Gastrocnemius medialis (tissue), 4 donors: ENCODE results near the gene WNT7B.

Experiments
- CTCF ChIP-seq, 5 experiments: fragments of 450-650 bp in 3 of 5; fragments of 200-600 bp in 2 of 5; sonication (generic) in 2 of 5; IDR thresholded peaks in 4 of 5; conservative IDR thresholded peaks in 1 of 5; 1 replicate in 4 of 5; 2 replicates in 1 of 5; pipeline ENCODE4 v1.5.1; 2016 to 2019; ENCODE audit warnings: antibody characterized with exemption in 5 of 5, mild to moderate bottlenecking in 3 of 5, moderate library complexity in 3 of 5
- POLR2A ChIP-seq, 2 donors: fragments of 450-650 bp; IDR thresholded peaks; one replicate each; pipeline ENCODE4 v1.6.1; 2017; ENCODE audit warnings: antibody characterized with exemption in 2 of 2, mild to moderate bottlenecking in 2 of 2, moderate library complexity in 2 of 2

- TF ChIP-seq POLR2A (IDR thresholded peaks at IDR 0.05), result no peak
- no peak for TF ChIP-seq CTCF (IDR thresholded peaks at IDR 0.05 in 4 of 5, conservative IDR thresholded peaks at IDR 0.05 in 1 of 5)
Measured at GRCh38 chr22:45883811-45884170, 93.2 kb downstream of the WNT7B start.
